ENCODE measurements around the gene MBD1.

GRCh38 chr18:50299626-50300388, 18.5 kb upstream of the MBD1 start:
- no peak for TF ChIP-seq EZH2 (IDR thresholded peaks at IDR 0.05; ENCODE audit: borderline replicate concordance, low read depth, low read length, poor library complexity, severe bottlenecking)
- TF ChIP-seq, protein P1, sequence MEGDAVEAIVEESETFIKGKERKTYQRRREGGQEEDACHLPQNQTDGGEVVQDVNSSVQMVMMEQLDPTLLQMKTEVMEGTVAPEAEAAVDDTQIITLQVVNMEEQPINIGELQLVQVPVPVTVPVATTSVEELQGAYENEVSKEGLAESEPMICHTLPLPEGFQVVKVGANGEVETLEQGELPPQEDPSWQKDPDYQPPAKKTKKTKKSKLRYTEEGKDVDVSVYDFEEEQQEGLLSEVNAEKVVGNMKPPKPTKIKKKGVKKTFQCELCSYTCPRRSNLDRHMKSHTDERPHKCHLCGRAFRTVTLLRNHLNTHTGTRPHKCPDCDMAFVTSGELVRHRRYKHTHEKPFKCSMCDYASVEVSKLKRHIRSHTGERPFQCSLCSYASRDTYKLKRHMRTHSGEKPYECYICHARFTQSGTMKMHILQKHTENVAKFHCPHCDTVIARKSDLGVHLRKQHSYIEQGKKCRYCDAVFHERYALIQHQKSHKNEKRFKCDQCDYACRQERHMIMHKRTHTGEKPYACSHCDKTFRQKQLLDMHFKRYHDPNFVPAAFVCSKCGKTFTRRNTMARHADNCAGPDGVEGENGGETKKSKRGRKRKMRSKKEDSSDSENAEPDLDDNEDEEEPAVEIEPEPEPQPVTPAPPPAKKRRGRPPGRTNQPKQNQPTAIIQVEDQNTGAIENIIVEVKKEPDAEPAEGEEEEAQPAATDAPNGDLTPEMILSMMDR (conservative IDR thresholded peaks at IDR 0.05; ENCODE audit: low read depth, low read length) = no peak

Measured in A673 (cell line).